A673 (cell line): ENCODE data around the gene LRCH2.

ENCODE experiments used
- EZH2 ChIP-seq: fragments of 200-600 bp; sonication (generic); IDR thresholded peaks from 2 replicates; pipeline ENCODE4 v1.6.1; 2017; ENCODE audit warnings: borderline replicate concordance, low read depth, mild to moderate bottlenecking, mixed read lengths, antibody characterized with exemption, low read length; ENCODE audit not compliant: poor library complexity, severe bottlenecking
- TF ChIP-seq, protein P1 (sequence below): fragments of 300-800, 200-600 bp; sonication (generic); conservative IDR thresholded peaks from 2 replicates; pipeline ENCODE4 v1.5.1; 2017; ENCODE audit warnings: low read depth, mild to moderate bottlenecking, antibody characterized with exemption, low read length, moderate library complexity, mixed read lengths

- TF ChIP-seq, protein P1, sequence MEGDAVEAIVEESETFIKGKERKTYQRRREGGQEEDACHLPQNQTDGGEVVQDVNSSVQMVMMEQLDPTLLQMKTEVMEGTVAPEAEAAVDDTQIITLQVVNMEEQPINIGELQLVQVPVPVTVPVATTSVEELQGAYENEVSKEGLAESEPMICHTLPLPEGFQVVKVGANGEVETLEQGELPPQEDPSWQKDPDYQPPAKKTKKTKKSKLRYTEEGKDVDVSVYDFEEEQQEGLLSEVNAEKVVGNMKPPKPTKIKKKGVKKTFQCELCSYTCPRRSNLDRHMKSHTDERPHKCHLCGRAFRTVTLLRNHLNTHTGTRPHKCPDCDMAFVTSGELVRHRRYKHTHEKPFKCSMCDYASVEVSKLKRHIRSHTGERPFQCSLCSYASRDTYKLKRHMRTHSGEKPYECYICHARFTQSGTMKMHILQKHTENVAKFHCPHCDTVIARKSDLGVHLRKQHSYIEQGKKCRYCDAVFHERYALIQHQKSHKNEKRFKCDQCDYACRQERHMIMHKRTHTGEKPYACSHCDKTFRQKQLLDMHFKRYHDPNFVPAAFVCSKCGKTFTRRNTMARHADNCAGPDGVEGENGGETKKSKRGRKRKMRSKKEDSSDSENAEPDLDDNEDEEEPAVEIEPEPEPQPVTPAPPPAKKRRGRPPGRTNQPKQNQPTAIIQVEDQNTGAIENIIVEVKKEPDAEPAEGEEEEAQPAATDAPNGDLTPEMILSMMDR, result no peak
- TF ChIP-seq EZH2, result no peak
These were observed 95.9 kb downstream of the LRCH2 start for GRCh38 chrX:115138040-115138439.
